IPS DF 4.7 (cell line): ENCODE data around the gene FAM47B.

Experiments
- DNase-seq: peaks from one replicate; pipeline ENCODE4 v3.0.0-alpha.2; 2013; ENCODE audit warnings: low spot score; ENCODE audit errors: extremely low read depth

The FAM47B gene

DNA sequence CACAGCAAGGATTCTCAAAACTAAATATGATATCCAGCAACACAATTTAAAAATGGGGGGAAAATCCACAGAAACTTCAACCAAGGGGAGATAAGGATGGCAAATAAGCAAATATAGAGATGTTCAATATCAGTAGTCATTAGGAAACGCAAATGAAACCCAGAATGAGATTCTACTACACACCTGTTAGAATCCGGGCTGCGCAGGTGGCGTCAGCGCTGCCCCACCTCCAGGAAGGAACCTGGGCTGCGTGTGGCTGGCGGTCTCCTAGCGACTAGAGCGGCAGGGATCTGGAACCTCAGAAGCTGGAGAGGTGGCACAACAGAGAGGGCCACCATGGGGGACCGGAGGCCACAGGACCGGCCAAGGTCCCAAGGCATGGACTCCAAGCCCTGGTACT, at the start of gene FAM47B:
FAM47B (plus strand) TSS at position 301 of the 400 bp plus-strand sequence; CDS start at position 337, 36 bp downstream.
- DNase-seq: no peak

- DNase-seq: no peak
Observed at GRCh38 chrX:34893741-34894140, 48.9 kb upstream of the FAM47B start.

DNA sequence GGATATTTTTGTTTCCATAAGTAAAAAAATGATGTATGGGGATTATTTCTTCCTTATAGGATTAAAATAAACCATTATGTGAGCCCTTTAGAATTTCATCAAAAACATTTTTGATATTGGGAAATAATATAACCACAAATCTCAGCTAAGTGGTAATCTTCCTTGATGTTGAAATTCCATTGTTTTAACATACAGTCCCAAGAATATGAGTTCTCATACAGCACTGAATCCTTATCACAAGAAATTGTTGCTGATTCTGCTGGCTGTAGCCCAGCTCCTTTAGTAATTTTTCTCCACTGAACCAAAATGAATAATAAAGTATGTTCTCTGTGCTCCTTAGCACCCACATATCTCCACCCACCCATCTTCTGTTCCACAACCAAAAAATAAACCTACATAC, 41.9 kb upstream of the FAM47B start:
- DNase-seq: no peak

DNA sequence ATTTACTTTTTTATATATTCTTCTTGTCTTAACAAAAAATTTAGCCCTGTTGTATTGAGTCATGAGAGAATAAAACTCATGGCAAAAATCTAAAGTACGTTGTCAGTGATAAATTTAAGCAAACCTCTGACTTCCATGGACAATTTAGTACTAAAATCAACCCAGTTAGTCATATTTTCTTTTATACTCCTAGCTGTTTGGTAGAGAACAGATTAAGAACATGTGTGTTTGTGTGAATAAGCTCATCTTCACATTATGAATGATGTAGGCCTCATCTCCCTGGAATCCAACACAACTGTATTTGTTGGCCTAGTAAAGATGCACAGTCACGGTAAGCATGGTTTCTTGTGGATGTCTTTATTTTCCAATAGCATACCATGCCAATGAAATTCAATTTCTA, 40.8 kb upstream of the FAM47B start:
- DNase-seq: no peak

DNA sequence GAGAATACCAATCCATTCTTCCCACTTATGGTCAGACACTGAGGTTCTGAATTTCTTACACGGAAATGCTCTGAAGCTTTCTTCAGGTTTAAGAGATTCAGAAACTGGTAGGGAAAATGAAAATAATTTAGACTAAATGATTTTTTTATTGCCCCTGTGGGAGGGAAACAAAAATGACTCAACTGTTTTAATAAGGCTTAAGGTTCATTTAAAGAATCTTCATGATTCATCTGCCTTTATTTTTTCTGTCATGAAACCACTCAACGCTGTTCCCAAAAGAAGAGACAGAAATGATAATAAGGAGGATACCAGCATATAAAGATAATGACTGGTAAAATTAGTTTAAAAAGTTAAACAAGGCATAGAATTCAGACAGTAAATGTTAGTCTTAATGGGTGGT, 39.3 kb upstream of the FAM47B start:
- DNase-seq: no peak

DNA sequence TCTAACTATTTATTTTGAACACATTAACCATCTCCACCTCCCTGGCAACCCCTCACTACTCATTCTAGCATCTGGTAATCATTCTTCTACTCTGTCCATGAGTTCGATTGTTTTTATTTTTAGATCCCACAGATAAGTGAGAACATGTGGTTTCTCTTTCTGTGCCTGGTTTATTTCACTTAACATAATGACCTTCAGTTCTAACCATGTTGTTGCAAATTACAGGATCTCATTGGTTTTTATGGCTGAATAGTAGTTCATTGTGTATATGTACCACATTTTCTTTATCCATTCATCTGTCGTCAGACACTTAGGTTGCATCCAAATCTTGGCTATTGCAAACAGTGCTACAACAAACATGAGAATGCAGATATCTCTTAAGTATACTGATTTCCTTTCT, 33.4 kb upstream of the FAM47B start:
- no peak for DNase-seq

GRCh38 chrX:34915463-34916225, 27.0 kb upstream of the FAM47B start:
- no peak for DNase-seq

GRCh38 chrX:34917146-34917545, 25.4 kb upstream of the FAM47B start:
- no peak for DNase-seq

- DNase-seq: no peak
Observed at GRCh38 chrX:34918091-34918736, 24.4 kb upstream of the FAM47B start.

GRCh38 chrX:34918856-34919255, 23.7 kb upstream of the FAM47B start:
- DNase-seq: peak; percentile 11

DNA sequence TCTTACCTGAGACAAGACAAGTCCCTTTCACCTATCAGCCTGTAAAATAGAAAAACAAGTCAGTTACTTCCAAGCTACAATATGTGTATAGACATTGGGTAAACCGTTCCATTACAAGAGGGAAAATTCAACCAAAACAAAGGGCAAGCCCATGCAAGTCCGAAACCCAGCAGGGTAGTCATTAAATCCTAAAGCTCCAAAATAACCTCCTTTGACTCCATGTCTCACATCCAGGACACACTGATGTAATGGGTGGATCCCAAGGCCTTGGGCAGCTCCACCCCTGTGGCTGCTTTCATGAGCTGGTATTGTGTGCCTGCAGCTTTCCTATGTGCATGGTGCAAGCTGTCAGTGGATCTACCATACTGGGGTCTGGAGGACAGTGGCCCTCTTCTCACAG, 14.7 kb upstream of the FAM47B start:
- no peak for DNase-seq

- DNase-seq: no peak
Observed at GRCh38 chrX:34943235-34943634, 639 bp downstream of the FAM47B start.

DNA sequence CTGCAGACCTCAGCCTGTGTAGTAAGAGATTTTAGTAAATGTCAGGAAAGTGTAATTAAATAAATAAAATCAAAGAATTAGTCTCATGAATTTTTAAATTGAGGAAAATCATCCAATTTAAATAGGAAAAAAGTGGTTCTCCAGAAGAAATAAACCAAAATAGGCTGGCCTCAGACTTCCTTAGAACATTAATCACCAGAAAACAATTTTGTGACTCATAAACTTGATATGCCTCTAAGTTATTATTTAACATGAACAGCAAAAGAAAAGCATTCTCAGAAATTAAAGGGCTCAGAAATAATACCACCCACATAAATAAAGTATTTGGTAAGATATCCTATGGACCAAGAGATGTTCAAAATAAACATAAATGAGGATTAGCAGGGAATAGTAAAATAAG, 14.3 kb downstream of the FAM47B start:
- no peak for DNase-seq

DNA sequence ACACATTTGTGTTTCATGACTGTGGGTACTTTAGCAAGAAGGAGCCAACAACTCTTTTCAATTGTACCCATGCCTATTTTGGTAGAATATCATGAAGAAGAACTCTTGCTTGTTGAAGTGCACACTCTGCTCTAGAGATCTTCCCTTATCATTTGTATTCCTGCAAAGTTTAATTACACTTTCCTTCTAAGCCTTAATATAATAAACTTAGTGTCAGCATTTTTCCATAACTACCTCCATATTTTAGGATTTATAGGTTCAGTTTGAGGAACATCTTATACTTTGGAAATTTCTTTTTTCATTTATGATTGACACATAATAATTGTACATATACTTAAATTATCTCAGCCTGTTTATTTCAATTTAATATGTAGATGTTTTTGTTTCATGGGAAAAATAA, 19.1 kb downstream of the FAM47B start:
- no peak for DNase-seq

DNA sequence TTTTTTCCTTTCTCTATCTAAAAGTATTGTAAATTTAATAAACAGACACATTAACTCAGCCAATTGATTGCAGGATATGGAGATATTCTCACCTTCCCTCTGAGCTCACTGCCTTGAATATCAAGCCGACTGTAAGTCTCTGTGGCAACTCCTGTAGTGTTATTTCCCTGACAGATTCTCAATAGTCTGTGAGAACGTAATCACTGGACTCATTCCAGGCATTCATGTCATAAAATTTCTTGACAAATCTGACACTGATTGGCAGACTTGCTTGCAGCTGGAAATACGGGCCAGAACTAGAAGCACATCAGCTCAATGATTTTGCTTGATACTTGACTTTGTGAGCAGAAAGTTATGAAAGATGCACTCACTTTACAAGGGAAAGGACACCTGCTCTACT, 29.6 kb downstream of the FAM47B start:
- no peak for DNase-seq

DNA sequence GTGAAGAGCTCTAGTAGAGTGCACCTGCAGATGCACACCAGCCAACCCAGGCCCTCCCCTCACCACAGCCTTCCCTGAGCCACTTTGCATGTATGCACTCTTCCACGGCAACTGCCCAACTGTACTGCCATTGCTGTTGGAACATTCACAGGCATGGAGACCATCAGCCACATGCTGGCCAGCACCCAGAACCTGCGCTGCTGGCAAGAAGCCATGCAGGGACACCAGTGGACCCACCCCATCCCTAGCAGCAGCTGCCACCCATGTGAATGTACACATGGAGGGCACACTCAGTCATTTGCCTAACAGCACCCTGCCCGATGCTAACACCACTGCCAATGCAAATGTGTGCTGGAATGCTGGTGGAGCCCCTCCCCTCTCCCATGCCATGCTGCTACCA, 35.6 kb downstream of the FAM47B start:
- DNase-seq: no peak

DNA sequence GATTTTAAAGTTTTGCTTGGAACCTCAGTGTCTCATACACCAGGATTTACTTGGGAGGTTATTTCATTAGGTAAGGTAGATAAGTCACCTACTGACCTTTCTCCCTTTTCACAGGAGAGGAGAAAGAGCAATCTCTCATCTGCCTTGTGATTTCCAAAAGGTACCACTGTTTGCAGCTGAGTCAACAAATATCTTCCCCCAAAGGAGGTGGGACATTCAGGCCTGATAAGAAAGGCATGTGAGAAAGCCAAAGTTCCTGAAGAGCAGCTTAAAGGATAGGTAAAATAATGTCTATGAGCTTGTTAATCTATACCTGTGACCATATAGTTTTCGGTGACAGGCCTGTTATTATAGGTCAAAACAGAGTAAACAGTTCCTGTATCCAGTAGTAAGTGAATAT, 45.0 kb downstream of the FAM47B start:
- DNase-seq: no peak
